K562 (cell line): ENCODE measurements around the gene GCN1. TPM values are rescaled to one million over a fixed set of nuclear protein-coding genes. Genes with fewer than 3 reads are reported as not detected.

Source experiments
- CHD1 ChIP-seq: fragments of 200-600 bp; sonication (generic); IDR thresholded peaks from one replicate; pipeline ENCODE4 v1.6.1; 2012; ENCODE audit warnings: mild to moderate bottlenecking, moderate library complexity, low read length, inconsistent platforms
- CXXC5 ChIP-seq: fragments of 250-450 bp; sonication (Bioruptor Pico); IDR thresholded peaks from 2 replicates; pipeline ENCODE4 v1.8.0; 2022; ENCODE audit warnings: inconsistent platforms, mild to moderate bottlenecking, moderate library complexity
- DIDO1 ChIP-seq: fragments of 450-650 bp; IDR thresholded peaks from 2 replicates; pipeline ENCODE4 v1.6.1; 2016; ENCODE audit warnings: low read depth, missing biosample characterization, missing genetic modification characterization
- RHOXF2B ChIP-seq: fragments of 250-450 bp; sonication (Bioruptor Pico); conservative IDR thresholded peaks from 2 replicates; pipeline ENCODE4 v1.5.1; 2021
- SAP30 ChIP-seq: fragments of 200-600 bp; sonication (generic); IDR thresholded peaks from 2 replicates; pipeline ENCODE4 v1.6.1; 2012; ENCODE audit warnings: borderline replicate concordance, low read depth, mild to moderate bottlenecking, moderate library complexity, low read length, control low read depth, inconsistent platforms; ENCODE audit not compliant: insufficient read depth, poor library complexity, severe bottlenecking
- SP2 ChIP-seq: IDR thresholded peaks from 2 replicates; pipeline ENCODE4 v1.6.1; 2011; ENCODE audit warnings: mild to moderate bottlenecking, low read depth, low read length, moderate library complexity; ENCODE audit not compliant: poor library complexity, severe bottlenecking; ENCODE audit errors: extremely low read depth
- TCF3 ChIP-seq: sonication (generic); formaldehyde crosslinking; IDR thresholded peaks from 2 replicates; pipeline ENCODE4 v1.4.0; 2020; ENCODE audit warnings: mild to moderate bottlenecking, missing genetic modification reagents
- ZNF584 ChIP-seq: fragments of 200-800 bp; sonication (Bioruptor generic); IDR thresholded peaks from 2 replicates; pipeline ENCODE4 v1.6.1; 2016; ENCODE audit warnings: low read depth, mild to moderate bottlenecking, missing genetic modification characterization, missing compliant biosample characterization
- polyA plus RNA-seq, 8 experiments: library from polyadenylated mRNA; depleted of rRNA in 4 of 8; stranded (reverse) in 5 of 8; unstranded in 3 of 8; fragments of >200 nt; fragmentation: Nextera tagmentation in 2 of 8; fragmentation: Illumina TruSeq in 1 of 8; extraction: Ambion mirVana in 2 of 8; extraction: Trizol in 1 of 8; gene quantifications; 2 replicates each; pipeline versions ENCODE4 v1.2.1 to v1.2.3, GENCODE V29; 2011 to 2014; ENCODE audit warnings: inconsistent platforms in 1 of 8, missing spikeins in 1 of 8
- total RNA-seq, 7 experiments: library from RNA; depleted of rRNA in 6 of 7; stranded (reverse); fragments of >200 nt in 6 of 7; fragmentation: Illumina TruSeq in 2 of 7; extraction: Trizol in 2 of 7; gene quantifications; 2 replicates each; pipeline versions ENCODE4 v1.2.1 to v1.2.3, GENCODE V29; 2011 to 2021; ENCODE audit warnings: low replicate concordance in 1 of 7
- TF ChIP-seq, protein P1 (sequence below): fragments of 200-600 bp; sonication (generic); IDR thresholded peaks from one replicate; pipeline ENCODE4 v1.6.1; 2012; ENCODE audit warnings: mild to moderate bottlenecking, low read depth, low read length, inconsistent platforms
- TF ChIP-seq, protein P2 (sequence below): conservative IDR thresholded peaks from 2 replicates; pipeline ENCODE4 v1.6.1; 2011; ENCODE audit warnings: low read depth, mild to moderate bottlenecking, low read length; ENCODE audit not compliant: control insufficient read depth
- TF ChIP-seq, protein P3 (sequence below): sonication (generic); formaldehyde crosslinking; IDR thresholded peaks from 2 replicates; pipeline ENCODE4 v1.5.0; 2020; ENCODE audit warnings: missing genetic modification reagents

Gene GCN1
- total and polyA plus RNA-seq, 9 of the 15 experiments (the other 6 are each of a cell fraction or from before 2014, with no cell fraction given), result 11.9 to 190 (median 51.7) TPM

DNA sequence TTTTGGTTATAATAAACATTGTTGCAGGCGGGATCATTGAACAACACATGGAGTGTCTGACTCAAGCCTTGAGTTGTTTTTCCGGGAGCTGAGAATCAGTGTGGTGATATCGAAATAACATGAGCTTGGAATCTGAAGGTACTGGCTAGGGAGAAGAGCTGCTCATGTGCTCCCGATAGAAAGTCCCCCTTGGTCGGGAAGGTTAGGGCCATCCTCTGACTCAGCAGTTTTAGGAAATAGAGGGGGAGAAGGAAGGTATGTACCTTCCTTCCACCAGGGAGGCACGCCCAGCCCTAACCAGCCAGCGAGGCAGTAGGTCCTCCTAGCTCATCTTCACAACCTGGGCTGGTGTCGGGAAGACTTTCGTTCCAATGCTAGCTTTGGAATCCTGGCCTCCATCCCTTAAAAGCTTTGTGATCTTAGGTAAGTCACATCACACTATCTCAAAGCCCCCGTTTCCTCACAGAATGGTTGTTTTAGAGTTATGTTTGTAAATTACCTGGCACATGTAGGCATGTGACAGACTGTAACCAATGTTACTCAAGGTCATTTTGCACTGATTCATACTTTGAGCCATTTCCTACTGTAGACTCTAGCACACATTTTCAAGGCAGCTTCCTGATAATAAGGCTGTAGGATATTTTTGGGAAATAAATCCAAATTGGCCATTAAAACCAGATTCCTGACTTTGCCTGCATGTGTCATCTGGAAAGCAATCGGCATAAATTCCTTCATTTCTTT, 76.0 kb downstream of the GCN1 start (continued):
- TF ChIP-seq, protein P1, sequence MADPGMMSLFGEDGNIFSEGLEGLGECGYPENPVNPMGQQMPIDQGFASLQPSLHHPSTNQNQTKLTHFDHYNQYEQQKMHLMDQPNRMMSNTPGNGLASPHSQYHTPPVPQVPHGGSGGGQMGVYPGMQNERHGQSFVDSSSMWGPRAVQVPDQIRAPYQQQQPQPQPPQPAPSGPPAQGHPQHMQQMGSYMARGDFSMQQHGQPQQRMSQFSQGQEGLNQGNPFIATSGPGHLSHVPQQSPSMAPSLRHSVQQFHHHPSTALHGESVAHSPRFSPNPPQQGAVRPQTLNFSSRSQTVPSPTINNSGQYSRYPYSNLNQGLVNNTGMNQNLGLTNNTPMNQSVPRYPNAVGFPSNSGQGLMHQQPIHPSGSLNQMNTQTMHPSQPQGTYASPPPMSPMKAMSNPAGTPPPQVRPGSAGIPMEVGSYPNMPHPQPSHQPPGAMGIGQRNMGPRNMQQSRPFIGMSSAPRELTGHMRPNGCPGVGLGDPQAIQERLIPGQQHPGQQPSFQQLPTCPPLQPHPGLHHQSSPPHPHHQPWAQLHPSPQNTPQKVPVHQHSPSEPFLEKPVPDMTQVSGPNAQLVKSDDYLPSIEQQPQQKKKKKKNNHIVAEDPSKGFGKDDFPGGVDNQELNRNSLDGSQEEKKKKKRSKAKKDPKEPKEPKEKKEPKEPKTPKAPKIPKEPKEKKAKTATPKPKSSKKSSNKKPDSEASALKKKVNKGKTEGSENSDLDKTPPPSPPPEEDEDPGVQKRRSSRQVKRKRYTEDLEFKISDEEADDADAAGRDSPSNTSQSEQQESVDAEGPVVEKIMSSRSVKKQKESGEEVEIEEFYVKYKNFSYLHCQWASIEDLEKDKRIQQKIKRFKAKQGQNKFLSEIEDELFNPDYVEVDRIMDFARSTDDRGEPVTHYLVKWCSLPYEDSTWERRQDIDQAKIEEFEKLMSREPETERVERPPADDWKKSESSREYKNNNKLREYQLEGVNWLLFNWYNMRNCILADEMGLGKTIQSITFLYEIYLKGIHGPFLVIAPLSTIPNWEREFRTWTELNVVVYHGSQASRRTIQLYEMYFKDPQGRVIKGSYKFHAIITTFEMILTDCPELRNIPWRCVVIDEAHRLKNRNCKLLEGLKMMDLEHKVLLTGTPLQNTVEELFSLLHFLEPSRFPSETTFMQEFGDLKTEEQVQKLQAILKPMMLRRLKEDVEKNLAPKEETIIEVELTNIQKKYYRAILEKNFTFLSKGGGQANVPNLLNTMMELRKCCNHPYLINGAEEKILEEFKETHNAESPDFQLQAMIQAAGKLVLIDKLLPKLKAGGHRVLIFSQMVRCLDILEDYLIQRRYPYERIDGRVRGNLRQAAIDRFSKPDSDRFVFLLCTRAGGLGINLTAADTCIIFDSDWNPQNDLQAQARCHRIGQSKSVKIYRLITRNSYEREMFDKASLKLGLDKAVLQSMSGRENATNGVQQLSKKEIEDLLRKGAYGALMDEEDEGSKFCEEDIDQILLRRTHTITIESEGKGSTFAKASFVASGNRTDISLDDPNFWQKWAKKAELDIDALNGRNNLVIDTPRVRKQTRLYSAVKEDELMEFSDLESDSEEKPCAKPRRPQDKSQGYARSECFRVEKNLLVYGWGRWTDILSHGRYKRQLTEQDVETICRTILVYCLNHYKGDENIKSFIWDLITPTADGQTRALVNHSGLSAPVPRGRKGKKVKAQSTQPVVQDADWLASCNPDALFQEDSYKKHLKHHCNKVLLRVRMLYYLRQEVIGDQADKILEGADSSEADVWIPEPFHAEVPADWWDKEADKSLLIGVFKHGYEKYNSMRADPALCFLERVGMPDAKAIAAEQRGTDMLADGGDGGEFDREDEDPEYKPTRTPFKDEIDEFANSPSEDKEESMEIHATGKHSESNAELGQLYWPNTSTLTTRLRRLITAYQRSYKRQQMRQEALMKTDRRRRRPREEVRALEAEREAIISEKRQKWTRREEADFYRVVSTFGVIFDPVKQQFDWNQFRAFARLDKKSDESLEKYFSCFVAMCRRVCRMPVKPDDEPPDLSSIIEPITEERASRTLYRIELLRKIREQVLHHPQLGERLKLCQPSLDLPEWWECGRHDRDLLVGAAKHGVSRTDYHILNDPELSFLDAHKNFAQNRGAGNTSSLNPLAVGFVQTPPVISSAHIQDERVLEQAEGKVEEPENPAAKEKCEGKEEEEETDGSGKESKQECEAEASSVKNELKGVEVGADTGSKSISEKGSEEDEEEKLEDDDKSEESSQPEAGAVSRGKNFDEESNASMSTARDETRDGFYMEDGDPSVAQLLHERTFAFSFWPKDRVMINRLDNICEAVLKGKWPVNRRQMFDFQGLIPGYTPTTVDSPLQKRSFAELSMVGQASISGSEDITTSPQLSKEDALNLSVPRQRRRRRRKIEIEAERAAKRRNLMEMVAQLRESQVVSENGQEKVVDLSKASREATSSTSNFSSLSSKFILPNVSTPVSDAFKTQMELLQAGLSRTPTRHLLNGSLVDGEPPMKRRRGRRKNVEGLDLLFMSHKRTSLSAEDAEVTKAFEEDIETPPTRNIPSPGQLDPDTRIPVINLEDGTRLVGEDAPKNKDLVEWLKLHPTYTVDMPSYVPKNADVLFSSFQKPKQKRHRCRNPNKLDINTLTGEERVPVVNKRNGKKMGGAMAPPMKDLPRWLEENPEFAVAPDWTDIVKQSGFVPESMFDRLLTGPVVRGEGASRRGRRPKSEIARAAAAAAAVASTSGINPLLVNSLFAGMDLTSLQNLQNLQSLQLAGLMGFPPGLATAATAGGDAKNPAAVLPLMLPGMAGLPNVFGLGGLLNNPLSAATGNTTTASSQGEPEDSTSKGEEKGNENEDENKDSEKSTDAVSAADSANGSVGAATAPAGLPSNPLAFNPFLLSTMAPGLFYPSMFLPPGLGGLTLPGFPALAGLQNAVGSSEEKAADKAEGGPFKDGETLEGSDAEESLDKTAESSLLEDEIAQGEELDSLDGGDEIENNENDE, result no peak
- TF ChIP-seq ZNF584 (CRISPR knock-in tag) (no peak), CXXC5 (CRISPR knock-in tag) (no peak), SAP30 (no peak), TCF3 (CRISPR knock-in tag) (no peak), DIDO1 (no peak), RHOXF2B (no peak), SP2 (no peak), CHD1 (peak; percentile 16)
- TF ChIP-seq, protein P2, sequence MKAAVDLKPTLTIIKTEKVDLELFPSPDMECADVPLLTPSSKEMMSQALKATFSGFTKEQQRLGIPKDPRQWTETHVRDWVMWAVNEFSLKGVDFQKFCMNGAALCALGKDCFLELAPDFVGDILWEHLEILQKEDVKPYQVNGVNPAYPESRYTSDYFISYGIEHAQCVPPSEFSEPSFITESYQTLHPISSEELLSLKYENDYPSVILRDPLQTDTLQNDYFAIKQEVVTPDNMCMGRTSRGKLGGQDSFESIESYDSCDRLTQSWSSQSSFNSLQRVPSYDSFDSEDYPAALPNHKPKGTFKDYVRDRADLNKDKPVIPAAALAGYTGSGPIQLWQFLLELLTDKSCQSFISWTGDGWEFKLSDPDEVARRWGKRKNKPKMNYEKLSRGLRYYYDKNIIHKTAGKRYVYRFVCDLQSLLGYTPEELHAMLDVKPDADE, result no peak
- TF ChIP-seq, protein P3, sequence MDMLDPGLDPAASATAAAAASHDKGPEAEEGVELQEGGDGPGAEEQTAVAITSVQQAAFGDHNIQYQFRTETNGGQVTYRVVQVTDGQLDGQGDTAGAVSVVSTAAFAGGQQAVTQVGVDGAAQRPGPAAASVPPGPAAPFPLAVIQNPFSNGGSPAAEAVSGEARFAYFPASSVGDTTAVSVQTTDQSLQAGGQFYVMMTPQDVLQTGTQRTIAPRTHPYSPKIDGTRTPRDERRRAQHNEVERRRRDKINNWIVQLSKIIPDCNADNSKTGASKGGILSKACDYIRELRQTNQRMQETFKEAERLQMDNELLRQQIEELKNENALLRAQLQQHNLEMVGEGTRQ (CRISPR knock-in tag), result no peak
